Tibial artery (tissue), 4 donors: Measurements from ENCODE around the gene FXN.

Source experiments
- DNase-seq, 2 donors: peaks; one replicate each; pipeline ENCODE4 v3.0.0-alpha.2; 2019
- H3K27ac ChIP-seq, 2 donors: fragments of 200-600 bp; sonication (generic) in 1 of 2; 1 replicate in 1 of 2; 2 replicates in 1 of 2; pipeline ENCODE4 v1.5.1; 2018 to 2019; ENCODE audit warnings: mild to moderate bottlenecking in 1 of 2
- H3K27me3 ChIP-seq, 2 donors: fragments of 200-600 bp; sonication (generic) in 1 of 2; one replicate each; pipeline versions ENCODE4 v1.5.1 to v1.6.0; 2016 to 2019
- H3K36me3 ChIP-seq, 3 donors: fragments of 200-600 bp; sonication (generic) in 2 of 3; one replicate each; pipeline ENCODE4 v1.5.1; 2016 to 2019; ENCODE audit warnings: mild to moderate bottlenecking in 2 of 3
- H3K4me1 ChIP-seq, 4 donors: fragments of 200-600 bp; sonication (generic) in 2 of 4; 1 replicate in 3 of 4; 2 replicates in 1 of 4; pipeline ENCODE4 v1.5.1; 2016 to 2019
- H3K4me3 ChIP-seq, 2 donors: fragments of 200-600 bp; sonication (generic) in 1 of 2; 1 replicate in 1 of 2; 2 replicates in 1 of 2; pipeline ENCODE4 v1.5.1; 2018 to 2019; ENCODE audit warnings: mild to moderate bottlenecking in 2 of 2
- H3K9me3 ChIP-seq, 3 donors: fragments of 200-600 bp; sonication (generic) in 1 of 3; one replicate each; pipeline ENCODE4 v1.5.1; 2016 to 2019
- CTCF ChIP-seq, 2 experiments: fragments of 200-600 bp in 1 of 2; fragments of 450-650 bp in 1 of 2; IDR thresholded peaks; one replicate each; pipeline ENCODE4 v1.5.1; 2017 to 2019; ENCODE audit warnings: antibody characterized with exemption in 2 of 2, mild to moderate bottlenecking in 1 of 2, moderate library complexity in 1 of 2
- intact Hi-C: fragments of 100-400 bp; cut with DNase I; formaldehyde crosslinking; loops from one replicate; pipeline ENCODE4 v1.15.0; 2023; ENCODE audit warnings: low total_unique reads

The FXN gene

GRCh38 chr9:69036309-69036708, 757 bp downstream of the FXN start:
- Histone ChIP-seq H3K27ac (peak overlapping the region; percentile 70 to 73), H3K9me3 (no peaks in the 10 kb centered on the region), H3K4me3 (peak overlapping the region; percentile 59 to 90), H3K36me3 (no peaks in the 10 kb centered on the region), H3K4me1 (peaks cover 0 to 11% (median 5%) of the 10 kb centered on the region in 4 donors), H3K27me3 (no peaks in the 10 kb centered on the region)
- intact Hi-C loops: loop anchor here (5.0 kb wide), 1 partner anchor 156 kb away; no protein-coding TSS in a partner anchor
- TF ChIP-seq CTCF (IDR thresholded peaks at IDR 0.05): no peak
- peak in 1 of 2 donors; percentile 20 for DNase-seq

- TF ChIP-seq CTCF (IDR thresholded peaks at IDR 0.05): no peak
- peak overlapping the region; percentile 59 to 90 for H3K4me3 ChIP-seq
- peak overlapping the region; percentile 70 to 73 for H3K27ac ChIP-seq
- no peak for DNase-seq
- H3K4me1 ChIP-seq: peaks cover 0 to 11% (median 5%) of the 10 kb centered on the region in 4 donors
- intact Hi-C loops: loop anchor here (5.0 kb wide), 1 partner anchor 156 kb away; no protein-coding TSS in a partner anchor
- no peaks in the 10 kb centered on the region for H3K9me3 ChIP-seq
- H3K27me3 ChIP-seq: no peaks in the 10 kb centered on the region
- H3K36me3 ChIP-seq: no peaks in the 10 kb centered on the region
Observed at GRCh38 chr9:69036799-69037198, 1.2 kb downstream of the FXN start.

- H3K4me1 ChIP-seq: peaks cover 0 to 7% (median 3%) of the 10 kb centered on the region in 4 donors
- H3K9me3 ChIP-seq: no peaks in the 10 kb centered on the region
- DNase-seq: no peak
- H3K27me3 ChIP-seq: no peaks in the 10 kb centered on the region
- H3K27ac ChIP-seq: no peak overlapping the region
- no peak for TF ChIP-seq CTCF (IDR thresholded peaks at IDR 0.05)
- no peak overlapping the region for H3K4me3 ChIP-seq
- intact Hi-C loops: no loop called here
- no peaks in the 10 kb centered on the region for H3K36me3 ChIP-seq
Observed at GRCh38 chr9:69040646-69041045, 5.1 kb downstream of the FXN start.

- peak in 1 of 2 donors; percentile 29 for DNase-seq
- Histone ChIP-seq H3K9me3 (no peaks in the 10 kb centered on the region), H3K36me3 (peaks cover 0 to 18% (median 9%) of the 10 kb centered on the region in 3 donors), H3K27ac (no peak overlapping the region), H3K4me1 (peaks cover 0 to 16% (median 8%) of the 10 kb centered on the region in 4 donors), H3K4me3 (no peak overlapping the region), H3K27me3 (no peaks in the 10 kb centered on the region)
- TF ChIP-seq CTCF (IDR thresholded peaks at IDR 0.05): no peak
- intact Hi-C loops: no loop called here
Observed at GRCh38 chr9:69044240-69045219, 9.0 kb downstream of the FXN start.

- Histone ChIP-seq H3K27me3 (no peaks in the 10 kb centered on the region), H3K4me3 (no peak overlapping the region), H3K9me3 (no peaks in the 10 kb centered on the region), H3K36me3 (peaks cover 0 to 18% (median 9%) of the 10 kb centered on the region in 3 donors), H3K27ac (no peak overlapping the region), H3K4me1 (peaks cover 0 to 16% (median 8%) of the 10 kb centered on the region in 4 donors)
- no peak for TF ChIP-seq CTCF (IDR thresholded peaks at IDR 0.05)
- DNase-seq: no peak
- intact Hi-C loops: no loop called here
Observed at GRCh38 chr9:69045821-69046220, 10.3 kb downstream of the FXN start.
